TTC549 (cell line): ENCODE data around the gene PLCB1.

Source experiments
- FAIRE-seq: peaks from 2 replicates; lab custom pipeline; 2012; peaks lifted over from hg19 to GRCh38; lab: Jason Lieb, UNC

Gene PLCB1

GRCh38 chr20:8512003-8512402 is 379.9 kb downstream of the PLCB1 start:
- no peak for FAIRE-seq

DNA sequence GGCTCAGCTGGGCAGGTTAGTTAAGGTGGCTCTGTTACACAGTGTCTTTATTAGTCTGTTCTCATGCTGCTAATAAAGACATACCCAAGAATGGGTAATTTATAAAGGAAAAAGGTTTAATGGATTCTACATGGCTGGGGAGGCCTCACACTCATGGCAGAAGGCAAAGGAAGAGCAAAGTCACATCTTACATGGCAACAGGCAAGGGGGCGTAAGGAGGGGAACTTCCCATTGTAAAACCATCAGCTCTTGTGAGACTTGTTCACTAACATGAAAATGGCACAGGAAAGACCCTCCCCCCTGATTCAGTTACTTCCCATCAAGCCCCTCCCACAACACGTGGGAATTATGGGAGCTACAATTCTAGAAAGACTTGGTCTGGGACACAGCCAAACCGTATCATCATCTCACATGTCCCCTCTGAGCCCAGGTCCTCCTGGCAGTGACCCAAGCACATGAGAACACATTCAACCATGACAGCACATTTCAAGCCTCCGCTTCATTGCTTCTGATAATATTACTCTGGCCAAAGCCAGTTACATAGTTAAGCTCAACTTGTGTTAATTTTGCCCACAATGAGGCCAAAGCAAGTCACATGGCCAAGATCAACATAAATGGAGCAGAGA is 383.9 kb downstream of the PLCB1 start:
- FAIRE-seq = no peak

DNA sequence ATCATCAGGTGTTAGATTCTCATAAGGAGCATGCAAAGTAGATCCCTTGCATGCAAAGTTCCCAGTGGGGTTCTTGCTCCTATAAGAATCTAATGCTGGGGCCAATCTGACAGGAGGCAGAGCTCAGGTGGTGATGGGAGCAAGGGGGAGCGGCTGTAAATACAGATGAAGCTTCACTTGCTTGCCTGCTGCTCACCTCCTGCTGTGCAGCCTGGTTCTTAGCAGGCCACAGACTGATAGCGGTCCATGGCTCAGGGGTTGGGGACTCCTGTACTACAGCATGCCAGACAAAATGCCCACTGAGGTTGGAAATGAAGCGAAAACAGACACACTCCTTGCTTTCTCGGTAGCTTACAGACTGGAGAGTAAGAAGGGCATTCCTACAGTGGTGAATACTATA is 386.8 kb downstream of the PLCB1 start:
- FAIRE-seq = no peak

- no peak for FAIRE-seq
These were observed 387.8 kb downstream of the PLCB1 start for GRCh38 chr20:8519887-8520286.

GRCh38 chr20:8522168-8522567 is 390.1 kb downstream of the PLCB1 start:
- no peak for FAIRE-seq

DNA sequence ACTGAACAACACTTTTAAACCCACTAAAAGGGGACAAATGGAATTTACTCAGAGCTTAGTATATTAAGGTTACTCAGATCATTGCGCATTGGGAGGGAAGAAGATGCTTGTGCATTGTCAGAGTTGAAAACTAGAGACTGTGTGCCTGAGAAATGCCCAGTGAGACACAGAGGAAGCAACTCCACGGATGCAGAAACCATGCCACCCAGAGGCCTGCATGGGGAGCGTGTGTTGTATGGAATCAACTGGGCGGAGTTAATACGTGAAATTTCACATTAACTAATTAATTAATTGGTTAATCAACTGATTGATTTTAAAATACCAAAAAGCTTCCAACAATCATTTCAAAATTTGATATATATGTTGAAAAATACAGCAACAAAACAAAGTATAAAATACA is 391.6 kb downstream of the PLCB1 start:
- FAIRE-seq = no peak

- no peak for FAIRE-seq
These were observed 392.3 kb downstream of the PLCB1 start for GRCh38 chr20:8524101-8525016.

DNA sequence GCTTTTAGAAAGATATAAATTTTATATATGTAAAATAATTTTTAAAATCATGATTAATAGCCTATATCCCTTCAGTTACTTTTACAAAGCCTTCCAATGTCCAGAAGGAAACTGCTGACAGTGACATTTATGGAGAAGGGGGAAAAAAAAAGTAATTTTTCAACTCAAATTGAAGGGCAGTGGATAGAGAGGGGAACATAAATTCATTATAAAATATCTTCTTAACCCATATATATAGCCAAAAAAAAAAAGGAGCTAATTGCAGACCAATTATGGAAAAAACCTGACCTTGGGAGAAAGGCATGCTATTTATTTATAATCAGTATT is 392.9 kb downstream of the PLCB1 start:
- FAIRE-seq = no peak

DNA sequence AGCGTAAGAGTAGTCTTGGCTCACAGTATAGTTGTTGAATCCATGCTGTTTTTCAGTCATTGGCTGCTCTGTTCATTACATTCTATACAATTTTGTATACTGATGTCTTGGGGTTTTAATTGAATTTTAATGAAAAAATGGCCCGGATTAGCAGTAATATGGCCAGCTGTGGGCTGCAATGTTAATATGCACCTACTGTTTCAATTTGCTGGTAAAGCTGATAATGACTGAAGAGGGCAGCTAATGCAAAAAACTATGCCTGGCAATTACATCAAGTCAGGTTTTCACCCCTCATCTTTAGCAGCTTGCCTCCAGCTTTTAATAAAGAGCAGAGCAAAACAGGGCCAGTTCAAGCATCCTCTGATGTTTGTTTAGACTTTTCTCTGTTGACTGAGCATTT is 394.5 kb downstream of the PLCB1 start:
- no peak for FAIRE-seq

GRCh38 chr20:8527998-8528723 is 396.1 kb downstream of the PLCB1 start:
- no peak for FAIRE-seq

DNA sequence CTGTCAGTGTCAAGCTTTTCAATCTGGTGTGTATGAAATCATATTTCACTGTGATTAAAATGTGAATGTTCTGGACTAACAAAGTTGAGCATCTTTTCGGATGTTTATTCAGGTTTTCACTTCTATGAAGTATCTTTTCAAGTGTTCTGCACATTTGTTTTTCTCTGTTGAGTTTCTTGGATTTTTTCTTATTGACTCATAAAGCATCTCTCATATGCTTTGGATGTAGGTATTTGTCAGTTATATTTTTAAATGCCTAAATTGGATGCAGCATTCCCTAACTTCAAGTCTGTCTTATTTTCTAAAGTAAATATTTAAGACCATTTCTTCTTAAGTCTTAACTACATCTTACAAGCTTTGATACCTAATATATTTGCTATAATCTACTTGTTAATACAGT is 398.0 kb downstream of the PLCB1 start:
- FAIRE-seq = no peak

DNA sequence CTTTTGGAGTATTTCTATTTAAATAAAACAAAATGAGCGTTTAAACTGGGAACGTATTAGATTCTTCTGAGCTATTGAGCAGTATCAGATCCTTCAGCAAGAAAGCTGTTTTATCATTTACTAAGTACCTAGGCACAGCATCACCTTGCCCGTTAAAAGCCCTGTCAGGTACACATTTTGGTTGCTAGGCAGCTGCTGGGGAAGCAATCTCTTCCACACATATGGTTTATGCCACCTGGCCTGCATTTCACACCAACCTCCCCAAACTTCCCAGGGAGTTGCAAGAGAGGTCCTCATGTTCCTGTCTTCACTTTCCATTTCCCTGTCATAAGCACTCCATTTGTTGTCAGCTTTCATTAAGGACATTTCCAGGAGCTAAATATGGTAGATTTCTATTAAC is 400.1 kb downstream of the PLCB1 start:
- FAIRE-seq = no peak

GRCh38 chr20:8534368-8535160 is 402.5 kb downstream of the PLCB1 start:
- no peak for FAIRE-seq

DNA sequence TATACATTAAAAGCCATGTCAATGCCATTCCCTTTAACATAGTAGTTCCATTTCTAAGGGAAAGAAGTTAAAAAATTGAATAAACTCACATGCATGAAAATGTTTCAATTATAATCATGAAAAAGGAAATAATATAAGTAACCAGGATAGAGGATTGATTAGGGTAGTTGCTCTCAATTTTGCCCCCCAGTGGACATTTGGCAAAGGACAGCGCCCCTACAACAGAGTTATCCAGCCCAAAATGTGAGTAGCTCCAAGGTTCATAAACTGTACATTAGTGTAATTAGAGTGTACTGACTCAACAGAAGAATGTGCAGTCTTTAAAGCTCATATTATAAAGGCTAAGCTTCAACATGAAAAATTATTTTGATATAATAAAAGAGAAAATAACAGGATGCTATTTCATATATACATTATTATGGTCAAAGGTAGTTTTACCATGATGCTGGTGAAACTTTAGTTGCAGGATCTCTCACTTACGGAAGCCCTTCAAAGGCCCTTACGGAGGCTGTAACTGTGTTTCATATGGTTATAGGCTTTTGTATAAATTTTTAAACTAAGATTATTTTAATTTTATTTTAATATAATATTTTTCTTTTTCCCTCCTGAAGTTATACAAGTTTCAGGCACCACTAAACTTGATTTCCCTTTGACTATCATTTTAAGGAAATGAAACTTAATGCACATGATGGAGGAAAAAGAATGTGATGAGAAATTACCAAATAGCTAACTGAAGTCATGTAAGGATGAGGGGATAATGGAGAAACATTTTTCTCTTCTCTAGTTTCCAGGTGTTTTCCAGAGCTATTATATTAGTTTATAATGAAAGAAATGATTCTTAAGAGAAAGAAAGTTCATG is 403.6 kb downstream of the PLCB1 start:
- no peak for FAIRE-seq

- no peak for FAIRE-seq
These were observed 404.2 kb downstream of the PLCB1 start for GRCh38 chr20:8536262-8536618.

- FAIRE-seq = no peak
These were observed 408.4 kb downstream of the PLCB1 start for GRCh38 chr20:8540466-8540865.

GRCh38 chr20:8542110-8542486 is 410.0 kb downstream of the PLCB1 start:
- no peak for FAIRE-seq

DNA sequence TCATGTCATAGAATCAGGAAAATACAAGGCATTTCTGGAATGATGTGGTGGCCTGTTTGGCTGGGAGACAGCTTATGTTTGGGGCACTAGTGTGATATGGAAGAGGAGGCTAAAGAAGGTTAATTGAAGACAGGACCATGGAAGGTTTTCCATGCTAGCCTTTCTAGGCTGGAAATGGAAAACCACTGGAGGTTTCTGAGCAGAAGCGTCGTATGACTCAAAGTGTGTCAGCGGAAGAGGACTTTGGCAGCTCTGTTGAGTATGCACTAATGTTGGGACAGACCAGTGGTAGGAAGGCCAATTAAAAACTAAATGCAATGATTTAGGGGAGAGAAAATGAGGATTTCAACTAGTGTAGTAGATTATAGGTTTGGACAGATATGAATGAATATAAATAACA is 413.1 kb downstream of the PLCB1 start:
- no peak for FAIRE-seq

DNA sequence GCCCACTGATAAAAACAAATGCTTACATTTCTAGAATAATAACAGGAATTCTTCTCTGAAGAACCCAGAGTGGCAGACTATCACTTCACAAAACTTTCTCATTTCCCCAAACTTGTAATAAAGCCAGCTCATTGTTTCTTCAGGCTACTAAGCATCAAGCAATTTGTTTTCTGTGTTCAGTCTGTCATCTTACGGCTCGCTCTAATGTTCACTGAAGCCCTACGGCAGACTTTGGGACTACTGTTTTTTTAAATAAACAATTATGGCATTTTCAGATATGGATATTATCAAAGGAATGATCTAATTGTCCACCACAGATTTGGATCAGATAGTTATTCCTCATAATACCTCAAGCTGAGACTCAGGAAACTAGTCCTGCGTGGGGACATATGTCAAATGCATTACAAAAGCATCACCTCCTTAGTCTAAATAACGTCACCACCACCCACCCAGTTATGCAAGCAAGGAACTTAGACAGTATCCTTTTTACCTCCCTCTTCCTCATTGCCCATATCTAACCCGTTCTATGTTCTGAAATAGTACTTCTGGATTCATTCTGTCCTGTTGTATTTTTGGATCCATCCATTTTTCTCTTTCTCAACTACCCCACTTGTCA is 415.1 kb downstream of the PLCB1 start:
- no peak for FAIRE-seq

- no peak for FAIRE-seq
These were observed 416.0 kb downstream of the PLCB1 start for GRCh38 chr20:8547968-8548588.

GRCh38 chr20:8549192-8549591 is 417.1 kb downstream of the PLCB1 start:
- no peak for FAIRE-seq
